H1 (cell line): ENCODE measurements around the gene MAB21L3. TPM values are rescaled to one million over a fixed set of nuclear protein-coding genes. Genes with fewer than 3 reads are reported as not detected.

ENCODE experiments used
- CTCF ChIA-PET: fragments of 300-600 bp; sonication (Branson Sonifier 250); formaldehyde crosslinking; loops from one replicate; lab custom pipeline; 2021; ENCODE audit not compliant: partially characterized antibody; lab: Charles Lee
- POLR2A ChIA-PET: fragments of 300-600 bp; sonication (Branson Sonifier 250); formaldehyde crosslinking; loops from one replicate; lab custom pipeline; 2021; ENCODE audit warnings: inconsistent platforms; ENCODE audit not compliant: partially characterized antibody; lab: Charles Lee
- DNase-seq, 2 experiments: peaks; one replicate each; pipeline versions ENCODE4 v3.0.0 to v3.0.0-alpha.2; 2010 to 2022; ENCODE audit warnings: low spot score in 2 of 2, low read depth in 1 of 2, mixed read lengths in 1 of 2
- FAIRE-seq: peaks from 2 replicates; lab custom pipeline; 2011; peaks lifted over from hg19 to GRCh38; lab: Jason Lieb, UNC
- H2AFZ ChIP-seq: 2 replicates; pipeline ENCODE4 v1.8.1; 2012; ENCODE audit warnings: low read length, inconsistent platforms
- H2AK5ac ChIP-seq: 2 replicates; pipeline ENCODE4 v1.6.1; 2013; ENCODE audit warnings: low read depth, low read length
- H2BK120ac ChIP-seq: replicated peaks from 2 replicates; pipeline ENCODE3; 2013; ENCODE audit warnings: low read depth, low read length, inconsistent platforms
- H2BK12ac ChIP-seq: 2 replicates; pipeline ENCODE4 v1.6.1; 2013; ENCODE audit warnings: low read depth, low read length
- H2BK15ac ChIP-seq: 2 replicates; pipeline ENCODE4 v1.6.1; 2013; ENCODE audit warnings: low read length
- H2BK20ac ChIP-seq: 2 replicates; pipeline ENCODE4 v1.6.1; 2013; ENCODE audit warnings: low read length
- H2BK5ac ChIP-seq: 2 replicates; pipeline ENCODE4 v1.6.1; 2013; ENCODE audit warnings: low read depth, low read length
- H3K14ac ChIP-seq: 2 replicates; pipeline ENCODE4 v1.6.1; 2013; ENCODE audit warnings: inconsistent platforms; ENCODE audit not compliant: insufficient read length
- H3K18ac ChIP-seq: 2 replicates; pipeline ENCODE4 v1.6.1; 2013; ENCODE audit warnings: low read length; ENCODE audit errors: extremely low read depth
- H3K23ac ChIP-seq: 2 replicates; pipeline ENCODE4 v1.6.1; 2013; ENCODE audit warnings: inconsistent platforms; ENCODE audit not compliant: insufficient read length
- H3K23me2 ChIP-seq: 2 replicates; pipeline ENCODE4 v1.6.1; 2013; ENCODE audit warnings: low read depth, low read length
- H3K27ac ChIP-seq: 2 replicates; pipeline ENCODE4 v1.6.1; 2011; ENCODE audit warnings: low read depth, low read length, inconsistent platforms
- H3K27me3 ChIP-seq, 4 experiments: replicated peaks in 1 of 4; 1 replicate in 1 of 4; 2 replicates in 3 of 4; pipeline versions ENCODE4 v1.6.1 to v1.8.1; 2011 to 2013; ENCODE audit warnings: low read length in 3 of 4, mild to moderate bottlenecking in 3 of 4, inconsistent platforms in 2 of 4, mixed read lengths in 2 of 4, moderate library complexity in 1 of 4; ENCODE audit not compliant: control insufficient read depth in 3 of 4, insufficient read depth in 3 of 4; ENCODE audit errors: extremely low read depth in 1 of 4
- H3K36me3 ChIP-seq, 4 experiments: 2 replicates each; pipeline versions ENCODE4 v1.6.1 to v1.8.1; 2011 to 2013; ENCODE audit warnings: mild to moderate bottlenecking in 4 of 4, low read length in 3 of 4, moderate library complexity in 2 of 4, control low read depth in 1 of 4, inconsistent platforms in 1 of 4; ENCODE audit not compliant: insufficient read depth in 4 of 4, control insufficient read depth in 2 of 4
- H3K4ac ChIP-seq: replicated peaks from 2 replicates; pipeline ENCODE3; 2013; ENCODE audit warnings: low read length, low read depth, mixed read lengths, inconsistent platforms; ENCODE audit not compliant: insufficient read length
- H3K4me1 ChIP-seq, 4 experiments: replicated peaks in 1 of 4; 1 replicate in 1 of 4; 2 replicates in 3 of 4; pipeline versions ENCODE4 v1.6.1 to v1.8.1; 2011 to 2013; ENCODE audit warnings: low read length in 3 of 4, inconsistent platforms in 2 of 4, mixed read lengths in 1 of 4; ENCODE audit not compliant: insufficient read depth in 4 of 4, control insufficient read depth in 3 of 4
- H3K4me2 ChIP-seq, 2 experiments: 2 replicates each; pipeline versions ENCODE4 v1.6.1 to v1.8.1; 2011 to 2013; ENCODE audit warnings: low read depth in 2 of 2, low read length in 2 of 2, control low read depth in 1 of 2, inconsistent platforms in 1 of 2, mild to moderate bottlenecking in 1 of 2; ENCODE audit not compliant: insufficient read depth in 1 of 2
- H3K4me3 ChIP-seq, 4 experiments: fragments of 200-600, 300-600 bp in 1 of 4; sonication (generic), shearing (Covaris generic), sonication (Bioruptor Twin) in 1 of 4; 2 replicates each; pipeline versions ENCODE4 v1.5.1 to v1.8.1; 2011 to 2016; ENCODE audit warnings: low read length in 4 of 4, low read depth in 3 of 4, control low read depth in 2 of 4, inconsistent platforms in 2 of 4, mild to moderate bottlenecking in 2 of 4, mixed read lengths in 1 of 4, moderate library complexity in 1 of 4; ENCODE audit not compliant: insufficient read depth in 2 of 4; ENCODE audit errors: extremely low read depth in 1 of 4
- H3K56ac ChIP-seq: replicated peaks from 2 replicates; pipeline ENCODE3; 2013; ENCODE audit warnings: low read depth, mild to moderate bottlenecking, mixed read lengths, low read length, inconsistent platforms; ENCODE audit not compliant: insufficient read length
- H3K79me1 ChIP-seq: 2 replicates; pipeline ENCODE4 v1.6.1; 2013; ENCODE audit warnings: low read depth, low read length, control low read depth
- H3K79me2 ChIP-seq, 2 experiments: 2 replicates each; pipeline versions ENCODE4 v1.6.1 to v1.8.1; 2012 to 2013; ENCODE audit warnings: low read length in 2 of 2, mild to moderate bottlenecking in 2 of 2, inconsistent platforms in 1 of 2; ENCODE audit not compliant: insufficient read depth in 2 of 2, control insufficient read depth in 1 of 2
- H3K9ac ChIP-seq, 4 experiments: replicated peaks in 1 of 4; 1 replicate in 1 of 4; 2 replicates in 3 of 4; pipeline versions ENCODE4 v1.6.1 to v1.8.1; 2011 to 2013; ENCODE audit warnings: low read depth in 3 of 4, low read length in 3 of 4, control low read depth in 2 of 4, mild to moderate bottlenecking in 2 of 4, moderate library complexity in 2 of 4, inconsistent platforms in 1 of 4; ENCODE audit errors: extremely low read depth in 1 of 4
- H3K9me3 ChIP-seq, 2 experiments: 2 replicates each; pipeline versions ENCODE4 v1.6.1 to v1.8.1; 2012 to 2013; ENCODE audit warnings: mild to moderate bottlenecking in 2 of 2, moderate library complexity in 2 of 2, control low read depth in 1 of 2, inconsistent platforms in 1 of 2, low read depth in 1 of 2, low read length in 1 of 2, mixed read lengths in 1 of 2; ENCODE audit not compliant: insufficient read depth in 2 of 2
- H4K20me1 ChIP-seq, 2 experiments: replicated peaks in 1 of 2; 2 replicates each; pipeline versions ENCODE3 to v1.8.1; 2011 to 2013; ENCODE audit warnings: inconsistent platforms in 2 of 2, low read length in 2 of 2, mild to moderate bottlenecking in 1 of 2; ENCODE audit not compliant: insufficient read depth in 2 of 2, control insufficient read depth in 1 of 2
- H4K5ac ChIP-seq: 2 replicates; pipeline ENCODE4 v1.6.1; 2013; ENCODE audit warnings: low read length, low read depth, mixed read lengths, inconsistent platforms; ENCODE audit not compliant: insufficient read length
- H4K8ac ChIP-seq: 2 replicates; pipeline ENCODE4 v1.8.0; 2013; ENCODE audit warnings: mild to moderate bottlenecking, moderate library complexity, low read length, inconsistent platforms; ENCODE audit not compliant: insufficient read depth; ENCODE audit errors: extremely low read depth
- H4K91ac ChIP-seq: replicated peaks from 2 replicates; pipeline ENCODE3; 2013; ENCODE audit warnings: low read length, mixed read lengths, inconsistent platforms; ENCODE audit not compliant: insufficient read length
- CREB1 ChIP-seq: IDR thresholded peaks from 2 replicates; pipeline ENCODE4 v1.6.1; 2012; ENCODE audit warnings: inconsistent platforms
- EP300 ChIP-seq, 2 experiments: IDR thresholded peaks; 1 replicate in 1 of 2; 2 replicates in 1 of 2; pipeline ENCODE4 v1.6.1; 2011 to 2012; ENCODE audit warnings: low read depth in 2 of 2, low read length in 2 of 2, mild to moderate bottlenecking in 2 of 2, borderline replicate concordance in 1 of 2, inconsistent platforms in 1 of 2, moderate library complexity in 1 of 2
- FOSL1 ChIP-seq: IDR thresholded peaks from 2 replicates; pipeline ENCODE4 v1.6.1; 2011; ENCODE audit warnings: mild to moderate bottlenecking, low read depth, low read length, moderate library complexity; ENCODE audit not compliant: insufficient read depth
- JUN ChIP-seq: IDR thresholded peaks from 2 replicates; pipeline ENCODE4 v1.6.1; 2011; ENCODE audit warnings: low read depth, mild to moderate bottlenecking, improper control_type of control experiment, low read length
- KDM4A ChIP-seq: IDR thresholded peaks from one replicate; pipeline ENCODE4 v1.7.1; 2012; ENCODE audit warnings: low read depth, mild to moderate bottlenecking, moderate library complexity, low read length, inconsistent platforms; ENCODE audit not compliant: severe bottlenecking
- KDM5A ChIP-seq: fragments of 200-600 bp; IDR thresholded peaks from 2 replicates; pipeline ENCODE4 v1.7.1; 2012; ENCODE audit warnings: mild to moderate bottlenecking, low read length, inconsistent platforms, mixed read lengths
- MAFK ChIP-seq: IDR thresholded peaks from 2 replicates; pipeline ENCODE4 v1.6.1; 2012; ENCODE audit warnings: low read depth, mild to moderate bottlenecking, improper control_type of control experiment, low read length
- POU5F1 ChIP-seq: IDR thresholded peaks from 2 replicates; pipeline ENCODE4 v1.6.1; 2011; ENCODE audit warnings: low read depth, mild to moderate bottlenecking, low read length, moderate library complexity
- RBBP5 ChIP-seq: IDR thresholded peaks from 2 replicates; pipeline ENCODE4 v1.7.1; 2012; ENCODE audit warnings: low read depth, mild to moderate bottlenecking, inconsistent platforms, low read length, moderate library complexity, borderline replicate concordance
- RNF2 ChIP-seq: fragments of 200-900, 300-1000 bp; sonication (generic); IDR thresholded peaks from 2 replicates; pipeline ENCODE4 v1.7.1; 2016; ENCODE audit warnings: borderline replicate concordance, low read depth, mild to moderate bottlenecking, antibody characterized with exemption, low read length; ENCODE audit not compliant: poor library complexity, severe bottlenecking; ENCODE audit errors: missing control alignments
- SRF ChIP-seq: IDR thresholded peaks from 2 replicates; pipeline ENCODE4 v1.6.1; 2011; ENCODE audit warnings: mild to moderate bottlenecking, low read depth, low read length, moderate library complexity
- TAF7 ChIP-seq: optimal IDR thresholded peaks from 2 replicates; pipeline ENCODE3; 2011; ENCODE audit warnings: low read depth, mild to moderate bottlenecking, inconsistent platforms, low read length, moderate library complexity, borderline replicate concordance
- WGBS, 2 experiments: shearing (Covaris generic) in 1 of 2; methylation state at CpG; one replicate each; pipeline versions ENCODE4 v1.1.6 to v1.1.7; 2013 to 2015; ENCODE audit warnings: low lambda C conversion rate in 2 of 2, mixed read lengths in 2 of 2, inconsistent platforms in 1 of 2, low coverage in 1 of 2, missing lambda C conversion rate in 1 of 2; ENCODE audit not compliant: insufficient replicate concordance in 2 of 2, insufficient coverage in 1 of 2, insufficient read length in 1 of 2; ENCODE audit errors: extremely low coverage in 1 of 2, missing lambda C conversion rate in 1 of 2; 5-methylcytosine and 5-hydroxymethylcytosine counted together
- polyA plus RNA-seq, 7 experiments: library from polyadenylated mRNA; depleted of rRNA in 3 of 7; stranded (reverse) in 5 of 7; unstranded in 2 of 7; fragments of >200 nt in 5 of 7; fragments of 200-250 nt in 2 of 7; gene quantifications; 1 replicate in 5 of 7; 2 replicates in 1 of 7; 4 replicates in 1 of 7; pipeline versions ENCODE4 v1.2.1 to v1.2.3, GENCODE V29; 2011 to 2013; ENCODE audit warnings: missing spikeins in 2 of 7, mixed read lengths in 2 of 7
- total RNA-seq: library from RNA; stranded (reverse); fragmentation: NEBNext Ultra II Directional; extraction: Animal tissue kit (Norgen Biotek cat#: 25700); gene quantifications from 2 replicates; pipeline ENCODE4 v1.2.1, GENCODE V29; 2021

The MAB21L3 gene
- total and polyA plus RNA-seq, 2 of the 8 experiments (the other 6 are each of a cell fraction or from before 2014, with no cell fraction given), result not detected

DNA sequence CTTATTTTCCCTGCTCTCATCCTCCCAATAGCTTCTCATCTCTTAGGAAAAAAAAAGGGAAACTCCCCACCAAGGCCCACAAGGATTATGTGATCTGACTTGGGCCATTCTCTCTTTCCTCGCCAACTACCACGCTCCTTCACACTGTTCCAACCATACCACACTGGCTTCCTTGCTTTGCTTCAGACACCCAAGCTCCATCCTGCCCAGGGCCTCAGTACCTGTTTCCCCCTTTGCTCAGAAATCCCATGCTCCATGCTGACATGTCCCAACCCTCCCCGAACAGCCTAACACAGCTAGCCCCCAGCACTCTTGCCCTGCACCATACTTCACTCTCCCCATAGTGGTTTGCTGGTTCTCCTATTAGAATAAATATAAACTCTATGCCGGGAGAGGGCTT lies 39.2 kb downstream of the MAB21L3 start:
- ChIA-PET POLR2A (interaction anchor here (0.7 kb wide), 1 partner anchor 32 kb away, joined by 3 read pairs; no protein-coding TSS in a partner anchor), CTCF (interaction anchor here (0.6 to 3.1 kb wide), 18 partner anchors 8 to 349 kb away, joined by 3 to 14 read pairs (median 3); no protein-coding TSS in a partner anchor)
- no peak overlapping the region for H2BK5ac ChIP-seq
- no peak overlapping the region for H4K5ac ChIP-seq
- H3K27me3 ChIP-seq, result peaks cover 0 to 6% (median 5%) of the 10 kb centered on the region in 4 experiments; a peak in 4 of 7 replicates
- H3K79me2 ChIP-seq, result no peaks in the 10 kb centered on the region
- no peak overlapping the region for H3K14ac ChIP-seq
- peaks cover 2% of the 10 kb centered on the region; the same call in 1 of the 2 replicates for H3K23me2 ChIP-seq
- no peak overlapping the region for H3K9ac ChIP-seq
- no peak overlapping the region for H3K23ac ChIP-seq
- H3K27ac ChIP-seq, result no peak overlapping the region
- TF ChIP-seq POU5F1, result no peak
- no peak for TF ChIP-seq SRF
- no peak for TF ChIP-seq MAFK
- no peak for TF ChIP-seq JUN
- no peak for TF ChIP-seq FOSL1
- no peak for TF ChIP-seq KDM5A
- TF ChIP-seq EP300 (IDR thresholded peaks at IDR 0.05; ENCODE audit: borderline replicate concordance in 1 of 2, low read depth in 2 of 2, low read length in 2 of 2), result no peak
- TF ChIP-seq RBBP5, result no peak
- no peak for TF ChIP-seq RNF2
- no peak for TF ChIP-seq TAF7
- TF ChIP-seq CREB1, result no peak
- TF ChIP-seq KDM4A, result no peak
- no peaks in the 10 kb centered on the region for H3K79me1 ChIP-seq
- H3K36me3 ChIP-seq, result no peaks in the 10 kb centered on the region
- H4K8ac ChIP-seq, result no peak overlapping the region; the same call in 1 of the 2 replicates
- no peak overlapping the region for H3K56ac ChIP-seq
- no peak overlapping the region for H2BK12ac ChIP-seq
- no peak for FAIRE-seq
- no peak overlapping the region for H3K4ac ChIP-seq
- H2AFZ ChIP-seq, result no peak overlapping the region
- H2BK20ac ChIP-seq, result no peak overlapping the region
- no peak overlapping the region for H2BK15ac ChIP-seq
- H2BK120ac ChIP-seq, result no peak overlapping the region
- H3K4me3 ChIP-seq, result no peak overlapping the region
- peaks cover 0 to 8% of the 10 kb centered on the region in 2 experiments; a peak in 2 of 4 replicates for H3K9me3 ChIP-seq
- H2AK5ac ChIP-seq, result no peak overlapping the region
- 0 out of 7 replicates have a peak, but pooled peaks cover 0 to 2% (median 0%) of the 10 kb centered on the region in 4 experiments for H3K4me1 ChIP-seq
- H4K91ac ChIP-seq, result no peak overlapping the region
- 91% methylated on average over 4 of the region's 4 CpGs; no CpG with 5 or more reads in 1 of the 2 experiments for WGBS, 2 experiments
- no peak overlapping the region for H3K4me2 ChIP-seq
- DNase-seq, result no peak
- no peaks in the 10 kb centered on the region for H4K20me1 ChIP-seq
- H3K18ac ChIP-seq, result no peak overlapping the region
